Effector memory CD4-positive, alpha-beta T cell (primary cell): ENCODE data around the gene CCDC57.

Source experiments
- DNase-seq, 3 donors: peaks; one replicate each; pipeline ENCODE4 v3.0.0-alpha.2; 2020
- H3K27ac ChIP-seq: 2 replicates; pipeline ENCODE4 v1.7.0; 2013; ENCODE audit warnings: mild to moderate bottlenecking, low read length, moderate library complexity; ENCODE audit not compliant: insufficient read depth, poor library complexity, severe bottlenecking
- H3K27me3 ChIP-seq: replicated peaks from 2 replicates; pipeline ENCODE4 v1.7.0; 2013; ENCODE audit warnings: mild to moderate bottlenecking, low read length; ENCODE audit not compliant: insufficient read depth, control insufficient read depth, poor library complexity, severe bottlenecking
- H3K36me3 ChIP-seq: 2 replicates; pipeline ENCODE4 v1.7.0; 2013; ENCODE audit warnings: mild to moderate bottlenecking, low read length, moderate library complexity; ENCODE audit not compliant: control insufficient read depth, insufficient read depth
- H3K4me1 ChIP-seq: 2 replicates; pipeline ENCODE4 v1.7.0; 2013; ENCODE audit warnings: low read length, mild to moderate bottlenecking; ENCODE audit not compliant: control insufficient read depth, insufficient read depth, poor library complexity, severe bottlenecking
- H3K4me3 ChIP-seq: 2 replicates; pipeline ENCODE4 v1.7.0; 2013; ENCODE audit warnings: low read length, low read depth, mild to moderate bottlenecking; ENCODE audit not compliant: insufficient read depth, poor library complexity, severe bottlenecking
- H3K9me3 ChIP-seq: 2 replicates; pipeline ENCODE4 v1.7.0; 2013; ENCODE audit warnings: mild to moderate bottlenecking, low read length, moderate library complexity; ENCODE audit not compliant: control insufficient read depth

Gene CCDC57

DNA sequence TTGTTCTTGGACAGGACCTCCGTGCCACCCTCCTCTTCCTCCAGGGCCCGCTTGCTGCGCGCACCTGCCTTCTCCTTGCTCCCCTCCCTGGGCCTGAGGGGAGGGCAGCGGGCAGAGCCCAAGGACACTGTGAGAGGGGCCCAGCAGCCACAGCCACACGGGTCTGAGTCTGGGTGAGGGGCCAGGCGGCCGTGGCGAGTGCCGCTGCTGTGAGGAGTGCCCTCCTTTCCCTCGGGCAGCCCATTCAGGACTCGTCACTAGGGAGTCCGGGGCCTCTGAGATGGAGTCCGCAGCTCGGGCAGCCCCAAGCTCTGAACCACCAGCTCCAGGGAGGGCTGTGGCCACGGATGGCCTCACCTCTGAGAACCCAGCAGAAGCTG lies 152.7 kb downstream of the CCDC57 start:
- H3K9me3 ChIP-seq, result no peaks in the 10 kb centered on the region
- no peaks in the 10 kb centered on the region for H3K27me3 ChIP-seq
- DNase-seq, result no peak
- H3K4me1 ChIP-seq, result peaks cover 9% of the 10 kb centered on the region
- H3K27ac ChIP-seq, result no peak overlapping the region
- H3K4me3 ChIP-seq, result no peak overlapping the region
- H3K36me3 ChIP-seq, result peaks cover 75% of the 10 kb centered on the region

DNA sequence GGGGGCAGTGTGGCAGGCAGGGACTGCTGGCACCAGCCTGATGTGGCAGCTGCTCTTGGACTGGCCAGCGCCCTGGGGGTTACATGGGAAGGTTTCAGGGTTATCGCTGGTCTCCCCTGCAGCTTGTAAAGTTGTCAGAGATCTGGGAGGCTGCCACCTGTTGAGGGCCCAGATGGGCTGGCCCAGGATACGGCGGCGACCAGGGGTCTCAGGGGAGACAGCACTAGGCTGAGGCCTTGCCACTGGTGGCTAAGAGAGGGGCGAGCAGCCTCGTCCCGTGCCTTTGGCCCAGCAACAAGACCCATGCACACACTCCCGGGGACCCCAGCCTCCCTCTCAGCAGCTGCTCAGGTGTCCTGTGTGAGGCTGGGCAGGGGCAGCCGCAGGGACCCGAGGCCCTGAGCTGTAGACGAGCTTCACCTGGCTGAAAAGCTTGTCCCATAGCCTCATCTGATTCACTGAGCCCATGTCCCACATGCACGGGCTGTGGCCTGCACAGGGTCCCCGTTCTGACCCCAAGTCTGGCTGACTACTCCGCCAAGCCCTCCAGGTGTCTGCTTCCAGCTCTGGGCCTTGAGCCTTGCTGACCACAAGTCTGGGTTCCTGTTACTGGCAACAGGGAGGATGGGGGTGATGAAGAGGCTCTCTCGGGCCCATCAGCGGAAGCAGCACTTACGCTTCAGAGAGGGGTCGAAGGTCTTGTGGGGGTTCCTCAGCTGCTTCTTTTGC lies 153.2 kb downstream of the CCDC57 start:
- Histone ChIP-seq H3K4me3 (no peak overlapping the region), H3K4me1 (peaks cover 4% of the 10 kb centered on the region), H3K9me3 (no peaks in the 10 kb centered on the region), H3K27me3 (no peaks in the 10 kb centered on the region), H3K27ac (no peak overlapping the region), H3K36me3 (peaks cover 80% of the 10 kb centered on the region)
- DNase-seq, result no peak

DNA sequence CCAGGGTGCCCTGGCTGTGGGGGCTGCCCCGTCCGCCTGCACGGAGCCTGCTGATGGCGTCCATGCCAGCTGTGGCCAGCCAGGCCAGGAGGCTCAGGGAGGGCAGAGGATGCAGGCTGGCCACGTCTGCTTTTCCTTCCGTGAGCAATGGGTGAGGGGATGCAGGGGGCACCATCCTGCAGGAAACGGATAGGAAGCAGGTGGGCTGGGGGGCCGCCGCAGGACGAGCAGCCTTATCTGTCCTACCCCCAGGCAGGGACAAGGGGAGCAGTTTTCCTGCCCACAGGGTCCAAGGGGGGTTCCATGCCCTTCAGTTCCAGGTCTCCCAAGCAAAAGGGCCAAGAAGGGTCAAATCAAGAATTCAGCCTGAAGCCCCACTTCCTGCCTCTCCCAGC lies 153.8 kb downstream of the CCDC57 start:
- no peaks in the 10 kb centered on the region for H3K9me3 ChIP-seq
- H3K4me1 ChIP-seq, result no peaks in the 10 kb centered on the region
- H3K27ac ChIP-seq, result no peak overlapping the region
- H3K4me3 ChIP-seq, result no peak overlapping the region
- H3K27me3 ChIP-seq, result no peaks in the 10 kb centered on the region
- DNase-seq, result no peak
- H3K36me3 ChIP-seq, result peaks cover 86% of the 10 kb centered on the region

DNA sequence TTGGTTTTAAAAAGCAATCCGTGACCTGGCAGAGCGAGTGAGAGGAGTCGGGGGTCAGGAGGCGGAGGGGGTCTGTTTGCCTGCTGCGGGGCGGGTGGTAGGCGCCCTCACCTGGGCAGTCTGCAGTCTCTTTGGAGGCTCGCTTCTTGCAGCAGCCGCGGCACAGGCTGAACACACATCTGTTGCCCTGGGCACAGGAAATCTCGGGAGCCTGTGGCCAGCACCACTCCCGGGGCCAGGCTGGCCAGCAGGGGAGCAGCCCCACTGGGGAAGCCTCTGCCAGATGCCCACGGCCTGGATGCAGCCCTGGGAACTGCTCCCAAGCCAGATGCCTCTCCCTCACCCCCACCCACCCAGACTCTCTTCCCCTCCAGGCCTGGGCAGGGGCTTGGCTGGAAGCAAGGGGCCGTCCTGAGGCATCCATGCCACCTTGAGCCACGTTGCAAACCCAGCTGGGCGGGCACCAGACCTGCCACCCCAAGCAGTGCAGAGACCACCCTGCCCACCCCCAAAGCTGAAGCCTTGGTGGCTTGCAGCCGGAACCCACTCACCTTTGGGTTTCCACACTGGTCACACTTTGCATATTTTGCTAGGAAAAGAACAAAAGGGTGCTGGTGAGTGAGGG lies 154.3 kb downstream of the CCDC57 start:
- no peak overlapping the region for H3K4me3 ChIP-seq
- no peak for DNase-seq
- H3K36me3 ChIP-seq, result peaks cover 89% of the 10 kb centered on the region
- no peaks in the 10 kb centered on the region for H3K9me3 ChIP-seq
- no peaks in the 10 kb centered on the region for H3K27me3 ChIP-seq
- no peak overlapping the region for H3K27ac ChIP-seq
- H3K4me1 ChIP-seq, result peaks cover 4% of the 10 kb centered on the region

DNA sequence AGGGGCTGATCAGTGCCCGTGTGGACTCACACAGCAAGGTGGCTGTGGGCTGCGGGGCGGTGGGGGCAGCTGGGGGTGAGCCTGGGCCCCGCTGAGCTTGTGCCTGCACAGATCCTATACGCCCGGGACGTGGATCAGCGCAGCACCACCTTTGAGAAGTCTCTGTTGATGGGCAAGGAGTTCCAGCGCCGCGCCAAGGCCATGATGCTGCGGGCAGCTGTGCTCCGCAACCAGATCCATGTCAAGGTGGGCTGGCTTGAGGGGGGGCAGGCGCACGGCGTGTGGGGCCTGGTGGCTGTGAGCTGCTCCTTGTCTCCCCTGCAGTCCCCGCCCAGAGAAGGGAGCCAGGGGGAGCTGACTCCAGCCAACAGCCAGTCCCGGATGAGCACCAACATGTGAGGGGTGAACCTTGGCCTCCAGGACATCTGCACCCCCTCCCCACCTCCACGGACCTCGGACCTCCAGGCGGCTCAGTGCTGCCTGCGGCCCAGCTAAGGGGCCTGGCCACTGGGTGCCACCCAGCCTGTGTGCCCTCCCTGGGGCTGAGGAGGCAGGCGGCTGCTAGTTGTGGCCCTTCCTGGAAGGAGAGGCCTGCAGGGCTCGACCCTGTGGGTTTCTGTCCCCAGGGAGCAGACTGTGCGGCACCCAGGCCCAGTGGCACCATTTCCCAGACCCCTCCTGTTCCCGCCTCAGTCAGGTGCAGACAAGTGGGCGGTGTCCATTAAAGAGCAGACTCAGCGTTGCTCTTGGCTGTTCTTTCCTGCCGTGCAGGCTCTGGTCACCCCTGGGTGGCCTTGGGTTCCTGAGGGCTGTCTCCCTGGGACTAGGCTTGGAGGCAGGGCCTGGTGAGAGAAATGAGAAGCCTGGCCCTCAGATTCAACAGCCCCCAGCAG lies 155.7 kb downstream of the CCDC57 start:
- no peak for DNase-seq
- H3K9me3 ChIP-seq, result no peaks in the 10 kb centered on the region
- H3K36me3 ChIP-seq, result peaks cover 77% of the 10 kb centered on the region
- no peak overlapping the region for H3K4me3 ChIP-seq
- H3K4me1 ChIP-seq, result peaks cover 16% of the 10 kb centered on the region
- no peaks in the 10 kb centered on the region for H3K27me3 ChIP-seq
- H3K27ac ChIP-seq, result no peak overlapping the region

DNA sequence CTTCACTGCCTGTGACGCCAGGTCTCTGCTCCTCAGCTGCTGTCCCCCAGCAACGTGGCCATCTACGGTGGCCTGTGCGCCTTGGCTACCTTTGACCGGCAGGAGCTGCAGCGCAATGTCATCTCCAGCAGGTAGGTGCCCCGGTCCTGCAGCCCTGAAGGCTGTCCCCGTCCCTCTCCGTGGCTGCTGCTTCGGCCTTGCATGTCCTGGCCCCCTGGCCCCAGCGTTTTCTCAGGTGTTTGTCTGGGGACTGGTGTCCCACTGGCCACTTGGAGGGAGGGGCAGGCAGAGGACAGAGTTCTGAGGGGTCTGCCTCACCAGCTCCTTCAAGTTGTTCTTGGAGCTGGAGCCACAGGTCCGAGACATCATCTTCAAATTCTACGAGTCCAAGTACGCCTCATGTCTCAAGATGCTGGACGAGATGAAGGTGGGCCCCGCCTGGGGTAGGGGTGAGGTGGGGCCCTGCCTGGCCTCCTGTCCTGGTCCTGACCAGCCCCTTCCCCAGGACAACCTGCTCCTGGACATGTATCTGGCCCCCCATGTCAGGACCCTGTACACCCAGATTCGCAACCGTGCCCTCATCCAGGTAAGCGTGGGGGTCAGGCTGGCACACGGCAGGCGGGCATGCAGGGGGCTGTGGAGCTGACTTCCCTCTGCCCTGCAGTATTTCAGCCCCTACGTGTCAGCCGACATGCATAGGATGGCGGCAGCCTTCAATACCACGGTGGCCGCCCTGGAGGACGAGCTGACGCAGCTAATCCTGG lies 156.5 kb downstream of the CCDC57 start:
- DNase-seq, result no peak
- no peaks in the 10 kb centered on the region for H3K9me3 ChIP-seq
- H3K4me1 ChIP-seq, result peaks cover 16% of the 10 kb centered on the region
- no peaks in the 10 kb centered on the region for H3K27me3 ChIP-seq
- peaks cover 72% of the 10 kb centered on the region for H3K36me3 ChIP-seq
- no peak overlapping the region for H3K27ac ChIP-seq
- no peak overlapping the region for H3K4me3 ChIP-seq

DNA sequence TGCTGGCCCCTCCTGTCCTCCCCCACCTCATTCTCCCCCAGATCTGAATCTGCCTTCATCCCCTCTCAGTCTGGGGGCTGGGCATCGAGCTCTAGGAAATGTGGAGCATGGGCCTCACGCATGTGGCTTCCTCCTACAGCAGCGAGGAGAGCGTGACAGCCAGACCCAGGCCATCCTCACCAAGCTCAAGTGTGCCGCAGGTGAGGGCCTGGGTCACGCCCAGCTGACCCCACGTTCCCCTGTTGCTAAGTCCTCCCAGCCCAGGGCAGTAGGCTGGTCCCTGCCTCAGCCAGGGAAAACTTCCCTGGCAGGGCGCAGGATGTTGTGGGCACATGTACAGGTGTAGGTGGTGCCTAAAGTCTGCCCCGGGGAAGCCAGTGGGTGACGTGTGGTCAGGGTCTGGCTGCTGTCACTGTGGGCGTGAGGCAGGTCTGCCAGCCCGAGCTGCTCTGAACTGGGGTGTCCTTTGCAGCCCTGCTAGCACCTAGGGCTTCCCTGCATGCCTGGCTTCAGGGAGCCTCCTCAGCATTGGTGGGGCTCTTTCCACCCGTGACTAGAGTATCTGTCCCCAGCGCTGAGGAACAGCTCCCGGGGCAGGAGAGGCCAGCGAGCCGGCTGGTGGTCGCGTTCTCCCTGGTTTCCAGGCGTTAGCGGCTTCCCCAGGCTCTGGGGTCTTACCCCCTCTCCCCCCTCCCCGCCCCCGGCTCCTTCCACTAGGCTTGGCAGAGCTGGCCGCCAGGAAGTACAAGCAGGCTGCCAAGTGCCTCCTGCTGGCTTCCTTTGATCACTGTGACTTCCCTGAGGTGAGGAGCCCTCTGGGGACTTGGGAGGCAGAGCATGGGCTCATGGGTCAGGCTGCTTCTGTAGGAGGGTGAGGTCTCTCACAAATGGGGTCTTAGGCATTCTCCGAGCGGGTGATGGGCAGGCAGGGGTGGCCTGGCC lies 157.3 kb downstream of the CCDC57 start:
- Histone ChIP-seq H3K36me3 (peaks cover 63% of the 10 kb centered on the region), H3K9me3 (no peaks in the 10 kb centered on the region), H3K27ac (no peak overlapping the region), H3K27me3 (no peaks in the 10 kb centered on the region), H3K4me3 (no peak overlapping the region), H3K4me1 (peaks cover 23% of the 10 kb centered on the region)
- DNase-seq, result no peak

DNA sequence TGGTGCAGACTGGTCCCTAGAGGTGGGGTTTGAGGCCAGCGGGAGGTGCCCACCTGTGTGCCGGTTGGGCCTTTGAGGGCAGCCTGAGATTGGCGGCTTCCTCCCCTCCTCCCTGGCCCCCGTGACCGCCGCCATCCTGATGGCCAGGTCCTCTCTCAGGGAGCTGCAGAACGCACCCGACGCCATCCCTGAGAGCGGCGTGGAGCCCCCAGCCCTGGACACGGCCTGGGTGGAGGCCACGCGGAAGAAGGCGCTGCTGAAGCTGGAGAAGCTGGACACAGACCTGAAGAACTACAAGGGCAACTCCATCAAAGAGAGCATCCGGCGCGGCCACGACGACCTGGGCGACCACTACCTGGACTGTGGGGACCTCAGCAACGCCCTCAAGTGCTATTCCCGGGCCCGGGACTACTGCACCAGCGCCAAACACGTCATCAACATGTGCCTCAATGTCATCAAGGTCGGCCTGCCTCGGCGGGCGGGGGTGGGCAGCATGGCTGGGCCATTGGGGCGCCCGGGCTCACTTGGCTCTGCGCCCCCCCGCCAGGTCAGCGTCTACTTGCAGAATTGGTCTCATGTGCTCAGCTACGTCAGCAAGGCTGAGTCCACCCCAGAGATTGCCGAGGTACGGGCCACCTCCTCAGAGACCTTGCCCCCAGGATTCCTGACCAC lies 158.2 kb downstream of the CCDC57 start:
- Histone ChIP-seq H3K27ac (no peak overlapping the region), H3K36me3 (peaks cover 55% of the 10 kb centered on the region), H3K27me3 (no peaks in the 10 kb centered on the region), H3K4me3 (no peak overlapping the region), H3K4me1 (peaks cover 25% of the 10 kb centered on the region), H3K9me3 (no peaks in the 10 kb centered on the region)
- no peak for DNase-seq
